ENCODE measurements around the gene OTULINL.

Gene OTULINL

DNA sequence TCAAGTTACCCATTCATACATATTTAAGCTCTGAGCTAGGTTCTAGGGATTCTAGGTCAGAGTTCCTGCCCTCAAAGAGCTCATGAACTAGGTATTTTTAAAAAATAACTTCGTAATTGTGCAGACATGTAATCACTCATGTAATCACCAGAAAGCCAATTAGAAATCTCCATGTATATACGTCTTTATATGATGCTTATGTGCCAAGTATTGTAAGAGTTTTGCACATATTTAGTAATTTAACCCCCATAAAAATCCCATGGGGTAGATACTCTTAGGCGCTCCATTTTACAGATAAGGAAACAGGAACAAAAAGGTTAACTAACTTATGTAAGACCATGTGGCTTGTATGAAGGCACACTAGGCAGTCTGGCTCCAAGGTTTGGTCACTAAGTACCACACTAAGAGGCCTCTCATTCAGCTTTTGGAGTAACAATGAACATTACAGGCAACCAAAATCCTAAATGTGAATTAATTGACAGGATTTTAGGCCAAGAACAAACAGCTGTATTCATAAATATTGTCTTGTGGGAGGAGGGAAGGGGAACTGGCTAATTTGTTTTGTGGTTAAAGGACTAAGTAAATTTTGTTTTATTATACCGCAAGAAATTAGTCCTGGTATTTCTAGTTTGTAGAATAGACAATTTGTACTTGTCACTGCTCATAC lies 1.7 kb upstream of the OTULINL start:
- DNase-seq (ENCODE audit: low spot score): no peak
- TF ChIP-seq, protein P1, sequence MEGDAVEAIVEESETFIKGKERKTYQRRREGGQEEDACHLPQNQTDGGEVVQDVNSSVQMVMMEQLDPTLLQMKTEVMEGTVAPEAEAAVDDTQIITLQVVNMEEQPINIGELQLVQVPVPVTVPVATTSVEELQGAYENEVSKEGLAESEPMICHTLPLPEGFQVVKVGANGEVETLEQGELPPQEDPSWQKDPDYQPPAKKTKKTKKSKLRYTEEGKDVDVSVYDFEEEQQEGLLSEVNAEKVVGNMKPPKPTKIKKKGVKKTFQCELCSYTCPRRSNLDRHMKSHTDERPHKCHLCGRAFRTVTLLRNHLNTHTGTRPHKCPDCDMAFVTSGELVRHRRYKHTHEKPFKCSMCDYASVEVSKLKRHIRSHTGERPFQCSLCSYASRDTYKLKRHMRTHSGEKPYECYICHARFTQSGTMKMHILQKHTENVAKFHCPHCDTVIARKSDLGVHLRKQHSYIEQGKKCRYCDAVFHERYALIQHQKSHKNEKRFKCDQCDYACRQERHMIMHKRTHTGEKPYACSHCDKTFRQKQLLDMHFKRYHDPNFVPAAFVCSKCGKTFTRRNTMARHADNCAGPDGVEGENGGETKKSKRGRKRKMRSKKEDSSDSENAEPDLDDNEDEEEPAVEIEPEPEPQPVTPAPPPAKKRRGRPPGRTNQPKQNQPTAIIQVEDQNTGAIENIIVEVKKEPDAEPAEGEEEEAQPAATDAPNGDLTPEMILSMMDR (IDR thresholded peaks at IDR 0.05; ENCODE audit: extremely low read depth, insufficient read depth, missing control alignments): no peak
- in situ Hi-C loops (cut with MboI; ENCODE audit: low pct_unique_long_range_greater_than_20kb, low sequenced_read_pairs, unreplicated experiment): no loop called here

- in situ Hi-C loops (cut with MboI; ENCODE audit: low pct_unique_long_range_greater_than_20kb, low sequenced_read_pairs, unreplicated experiment): no loop called here
- TF ChIP-seq, protein P1 (IDR thresholded peaks at IDR 0.05; ENCODE audit: extremely low read depth, insufficient read depth, missing control alignments): no peak
- DNase-seq (ENCODE audit: low spot score): no peak
Observed at GRCh38 chr5:14580398-14581034, 1.1 kb upstream of the OTULINL start.

GRCh38 chr5:14581891-14582796 lies 552 bp downstream of the OTULINL start:
- TF ChIP-seq, protein P1 (IDR thresholded peaks at IDR 0.05; ENCODE audit: extremely low read depth, insufficient read depth, missing control alignments): peak; percentile 15
- DNase-seq (ENCODE audit: low spot score): peak; percentile 65
- in situ Hi-C loops (cut with MboI; ENCODE audit: low pct_unique_long_range_greater_than_20kb, low sequenced_read_pairs, unreplicated experiment): no loop called here

DNA sequence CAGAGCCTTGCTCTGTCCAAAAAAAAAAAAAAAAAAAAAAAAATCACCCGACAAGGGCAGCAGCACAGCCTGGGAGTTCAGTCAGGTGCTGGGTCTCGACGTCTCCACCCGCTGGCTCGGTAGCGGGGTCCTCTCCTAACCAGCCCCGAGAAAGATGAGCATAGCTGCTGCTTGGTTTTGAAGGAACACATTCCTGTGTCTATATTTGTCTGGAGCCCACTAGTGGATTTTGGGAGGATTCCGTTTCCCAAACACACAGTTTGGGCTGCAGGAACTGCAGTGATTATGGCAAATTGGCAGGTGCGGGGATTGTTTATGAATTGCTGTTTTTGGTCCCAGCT lies 1.2 kb downstream of the OTULINL start:
- in situ Hi-C loops (cut with MboI; ENCODE audit: low pct_unique_long_range_greater_than_20kb, low sequenced_read_pairs, unreplicated experiment): no loop called here
- TF ChIP-seq, protein P1 (IDR thresholded peaks at IDR 0.05; ENCODE audit: extremely low read depth, insufficient read depth, missing control alignments): no peak
- no peak for DNase-seq (ENCODE audit: low spot score)

DNA sequence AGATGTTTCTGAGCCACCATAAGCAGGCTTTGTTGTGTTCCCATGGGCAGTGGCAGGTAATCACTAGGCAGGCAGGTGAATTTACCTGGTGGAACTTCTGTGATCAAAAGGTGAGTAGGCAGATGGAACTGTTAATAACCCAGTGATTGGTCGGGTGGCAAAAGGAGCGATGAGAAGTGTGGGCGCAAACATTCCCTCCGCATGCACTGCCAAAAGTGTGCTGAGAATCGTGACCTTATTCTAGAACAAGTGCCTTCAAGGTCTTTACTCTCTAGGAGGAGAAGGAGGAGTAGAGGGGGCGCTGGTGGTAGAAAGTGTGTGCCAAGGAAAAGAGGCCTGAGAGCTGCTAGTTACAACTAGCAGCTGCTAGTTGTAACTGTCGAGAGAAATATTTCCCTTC lies 3.3 kb downstream of the OTULINL start:
- in situ Hi-C loops (cut with MboI; ENCODE audit: low pct_unique_long_range_greater_than_20kb, low sequenced_read_pairs, unreplicated experiment): no loop called here
- no peak for DNase-seq (ENCODE audit: low spot score)
- TF ChIP-seq, protein P1 (IDR thresholded peaks at IDR 0.05; ENCODE audit: extremely low read depth, insufficient read depth, missing control alignments): no peak

DNA sequence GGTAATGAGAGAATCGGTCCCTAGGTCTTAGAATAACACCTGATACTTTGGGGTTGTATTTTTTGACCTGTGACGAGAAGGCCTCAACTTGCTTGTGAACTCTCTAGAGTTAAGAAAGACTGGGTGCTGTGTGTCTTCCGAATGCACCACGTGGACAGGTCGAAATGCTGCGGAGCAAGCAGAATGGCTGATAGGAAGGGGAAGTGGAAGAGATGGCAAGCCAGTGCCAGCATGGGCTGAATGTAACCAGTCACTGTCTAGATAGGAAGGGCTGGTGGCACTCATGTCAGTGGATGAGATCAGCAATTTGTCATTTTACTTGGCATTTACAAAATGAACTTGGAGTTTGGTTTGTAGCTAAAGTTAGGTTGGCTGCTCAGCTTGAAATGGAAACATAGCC lies 5.6 kb downstream of the OTULINL start:
- DNase-seq (ENCODE audit: low spot score): no peak
- TF ChIP-seq, protein P1 (IDR thresholded peaks at IDR 0.05; ENCODE audit: extremely low read depth, insufficient read depth, missing control alignments): no peak
- in situ Hi-C loops (cut with MboI; ENCODE audit: low pct_unique_long_range_greater_than_20kb, low sequenced_read_pairs, unreplicated experiment): no loop called here

All from GM13977 (cell line).